Activated naive CD4-positive, alpha-beta T cell treated with anti-CD3 and anti-CD28 coated beads, Interleukin-2, amount 10 ng/mL, durations not matched to agents 7 days and 5 days (primary cell): Measurements from ENCODE around the gene SYNJ2.

ENCODE experiments used
- CTCF ChIA-PET: fragments of 350-600 bp; sonication (Branson Sonifier 250); formaldehyde crosslinking; loops from one replicate; lab custom pipeline; 2021; ENCODE audit warnings: antibody characterized with exemption; lab: Charles Lee
- DNase-seq: peaks from one replicate; pipeline ENCODE4 v3.0.0-alpha.2; 2020
- H3K27ac Mint-ChIP-seq: one replicate; pipeline ENCODE4 v1.8.0; 2021; ENCODE audit warnings: mild to moderate bottlenecking, moderate library complexity, mixed read lengths
- H3K27me3 Mint-ChIP-seq: one replicate; pipeline ENCODE4 v1.8.0; 2021; ENCODE audit warnings: mild to moderate bottlenecking, mixed read lengths
- H3K36me3 Mint-ChIP-seq: one replicate; pipeline ENCODE4 v1.8.0; 2021; ENCODE audit warnings: mixed read lengths
- H3K4me1 Mint-ChIP-seq: one replicate; pipeline ENCODE4 v1.8.0; 2021; ENCODE audit warnings: mixed read lengths
- H3K4me3 Mint-ChIP-seq: one replicate; pipeline ENCODE4 v1.8.0; 2021; ENCODE audit warnings: mild to moderate bottlenecking, moderate library complexity, mixed read lengths
- H3K9me3 Mint-ChIP-seq: one replicate; pipeline ENCODE4 v1.8.0; 2021; ENCODE audit warnings: mixed read lengths

The SYNJ2 gene

DNA sequence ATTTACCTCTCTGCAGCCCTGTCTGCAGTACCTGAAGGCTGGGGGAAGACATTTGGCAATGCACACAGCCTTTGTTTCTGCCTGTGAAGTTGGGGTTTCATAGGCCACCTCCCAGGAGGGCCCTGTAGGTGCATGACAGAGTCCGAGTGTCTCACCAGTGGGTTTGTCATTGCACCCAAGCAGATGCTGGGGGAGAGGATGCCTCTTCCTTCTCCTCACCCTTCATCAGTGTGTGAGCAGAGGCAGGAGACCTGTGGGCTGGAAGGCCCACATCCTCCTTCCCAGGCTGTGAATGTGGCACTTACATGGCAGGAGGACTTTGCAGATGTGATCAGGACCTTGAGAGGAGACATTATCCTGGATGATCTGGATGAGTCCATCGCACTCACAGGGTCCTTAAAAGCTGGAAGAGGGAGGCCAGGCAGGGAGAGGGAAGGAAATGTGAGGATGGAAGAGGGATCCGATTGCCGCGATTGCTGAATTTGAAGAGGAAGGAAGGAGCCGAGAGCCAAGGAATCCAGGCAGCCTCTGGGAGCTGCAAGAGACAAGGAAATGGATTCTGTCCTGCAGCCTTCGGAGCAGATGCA is 30.4 kb downstream of the SYNJ2 start:
- Mint-ChIP-seq H3K27me3 (no peaks in the 10 kb centered on the region), H3K27ac (no peak overlapping the region), H3K4me1 (peaks cover 71% of the 10 kb centered on the region), H3K36me3 (peaks cover 31% of the 10 kb centered on the region), H3K4me3 (no peak overlapping the region), H3K9me3 (no peaks in the 10 kb centered on the region)
- CTCF ChIA-PET = interaction anchor here (3.1 kb wide), 1 partner anchor 14 kb away, joined by 14 read pairs; no protein-coding TSS in a partner anchor
- no peak for DNase-seq

DNA sequence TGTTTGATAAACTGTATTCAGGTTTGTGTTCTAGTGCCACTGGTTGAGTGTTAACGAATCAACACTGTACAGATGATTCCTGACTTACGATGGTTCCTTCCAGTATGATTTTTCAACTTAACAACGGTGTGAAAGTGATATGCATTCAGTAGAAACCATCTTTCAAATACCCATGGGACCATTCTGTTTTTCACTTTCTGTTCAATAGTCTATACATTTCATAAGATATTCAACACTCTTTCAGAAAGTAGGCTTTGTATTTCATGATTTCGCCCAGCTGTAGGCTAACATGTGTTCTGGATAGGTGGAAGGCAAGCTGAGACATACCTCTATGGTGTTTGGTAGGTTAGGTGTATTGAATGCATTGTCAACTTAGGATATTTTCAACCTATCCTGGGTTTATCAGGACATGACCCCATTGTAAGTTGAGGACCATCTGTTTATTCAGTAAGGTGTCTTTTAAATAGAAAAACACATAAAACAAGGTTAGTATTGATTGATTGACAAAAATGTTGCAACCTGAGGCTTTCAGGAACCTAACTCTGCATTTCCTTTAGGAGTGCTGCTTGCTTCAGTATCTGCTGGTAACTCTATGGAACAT is 32.3 kb downstream of the SYNJ2 start:
- CTCF ChIA-PET = interaction anchor here (1.9 to 3.4 kb wide), 3 partner anchors 12 to 58 kb away, joined by 6 to 27 read pairs (median 14); no protein-coding TSS in a partner anchor
- Mint-ChIP-seq H3K36me3 (peaks cover 29% of the 10 kb centered on the region), H3K9me3 (no peaks in the 10 kb centered on the region), H3K4me1 (peaks cover 55% of the 10 kb centered on the region), H3K4me3 (no peak overlapping the region), H3K27ac (no peak overlapping the region), H3K27me3 (no peaks in the 10 kb centered on the region)
- DNase-seq = no peak

DNA sequence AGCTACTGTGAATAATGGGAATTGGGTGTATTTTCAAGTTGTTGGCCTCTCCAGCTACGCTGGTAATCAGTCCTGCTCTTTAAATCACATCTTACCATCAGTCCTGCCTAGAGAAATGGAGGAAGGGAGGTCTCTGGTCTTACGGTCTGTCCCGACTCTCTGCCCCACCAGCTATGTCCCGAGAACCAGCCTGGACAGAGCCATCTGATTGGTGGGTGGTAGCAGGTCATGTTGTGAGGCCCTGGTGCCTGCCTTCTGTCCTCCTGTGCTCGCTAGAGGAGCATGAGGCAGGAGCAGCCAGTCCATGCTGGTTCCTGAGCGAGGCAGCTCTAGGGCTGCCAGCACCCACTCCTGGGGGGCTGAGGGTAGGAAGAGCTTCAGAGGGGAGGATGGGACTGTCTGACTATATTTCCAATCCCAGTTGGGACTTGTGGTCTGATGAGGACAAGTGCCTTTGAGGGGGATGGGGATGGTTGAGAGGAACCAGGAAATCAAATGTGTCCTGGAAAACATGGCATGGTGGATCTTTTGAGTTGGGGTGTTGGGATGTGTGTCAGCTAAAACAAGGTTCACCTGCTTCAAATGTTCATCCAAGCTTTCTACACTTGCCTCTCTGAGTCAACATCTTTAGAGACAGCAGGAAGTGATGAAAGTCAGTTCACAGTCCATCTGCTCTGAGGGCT is 33.0 kb downstream of the SYNJ2 start:
- H3K4me3 Mint-ChIP-seq = no peak overlapping the region
- H3K27ac Mint-ChIP-seq = peak overlapping the region; percentile 21
- H3K9me3 Mint-ChIP-seq = no peaks in the 10 kb centered on the region
- CTCF ChIA-PET = interaction anchor here (1.4 to 3.4 kb wide), 3 partner anchors 12 to 58 kb away, joined by 5 to 27 read pairs (median 6); no protein-coding TSS in a partner anchor
- DNase-seq = no peak
- H3K4me1 Mint-ChIP-seq = peaks cover 48% of the 10 kb centered on the region
- no peaks in the 10 kb centered on the region for H3K27me3 Mint-ChIP-seq
- peaks cover 25% of the 10 kb centered on the region for H3K36me3 Mint-ChIP-seq

DNA sequence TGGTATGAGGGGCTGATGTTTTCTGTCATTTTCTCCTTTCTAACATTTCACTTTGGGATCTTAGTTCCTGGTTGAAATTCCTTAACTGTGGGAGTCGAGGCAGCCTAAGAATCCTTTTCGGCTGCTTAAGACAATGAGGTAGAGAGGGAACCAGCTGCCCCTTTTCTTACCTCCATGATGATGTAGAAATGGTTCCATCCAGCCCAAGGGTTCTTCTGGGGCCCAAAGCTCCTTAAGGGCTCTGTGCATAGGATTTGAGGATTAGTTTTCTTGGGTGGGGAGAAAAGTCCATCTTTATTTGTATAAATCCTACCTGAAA is 33.5 kb downstream of the SYNJ2 start:
- Mint-ChIP-seq H3K27ac (peak overlapping the region; percentile 21), H3K27me3 (no peaks in the 10 kb centered on the region), H3K36me3 (peaks cover 28% of the 10 kb centered on the region), H3K4me1 (peaks cover 43% of the 10 kb centered on the region), H3K9me3 (no peaks in the 10 kb centered on the region), H3K4me3 (no peak overlapping the region)
- CTCF ChIA-PET = interaction anchor here (1.1 to 3.4 kb wide), 4 partner anchors 11 to 57 kb away, joined by 3 to 27 read pairs (median 6); no protein-coding TSS in a partner anchor
- DNase-seq = no peak

DNA sequence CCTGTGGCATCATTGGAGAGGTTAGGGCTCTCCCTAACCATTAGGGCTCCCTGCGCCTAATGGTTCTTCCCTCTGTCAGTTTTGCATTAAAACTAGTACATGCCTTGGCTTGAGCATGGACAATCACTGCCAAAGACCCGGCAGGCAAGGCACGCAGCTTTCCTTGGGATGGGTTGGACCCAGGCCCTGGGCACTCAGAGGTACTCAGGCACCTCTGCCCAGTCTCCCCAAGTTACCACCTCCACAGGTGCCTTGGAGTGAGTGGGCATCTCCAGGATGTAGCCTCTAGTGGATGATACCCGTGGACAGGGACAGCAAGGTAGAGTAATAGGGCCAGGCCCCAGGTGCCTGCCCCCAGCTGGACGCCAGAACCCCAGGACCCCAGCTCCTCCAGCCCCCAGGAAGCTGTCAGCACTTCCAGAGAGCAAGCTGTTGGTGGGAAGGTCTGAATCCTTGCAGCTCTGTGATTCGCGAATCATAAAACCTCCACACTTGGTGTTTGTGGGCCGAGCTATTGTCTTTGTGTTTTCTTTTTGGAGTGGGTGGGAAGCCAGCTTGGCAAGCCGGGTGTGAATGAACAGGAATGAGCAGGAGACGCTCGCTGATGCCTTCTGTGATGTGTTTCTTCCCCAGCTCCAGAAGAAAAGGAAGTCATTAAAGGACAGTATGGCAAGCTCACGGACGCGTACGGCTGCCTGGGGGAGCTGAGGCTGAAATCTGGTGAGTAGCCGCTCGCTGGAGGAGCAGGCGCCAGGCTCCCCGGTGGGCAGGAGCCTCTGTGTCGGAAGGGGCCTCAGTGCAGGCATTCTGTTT is 35.1 kb downstream of the SYNJ2 start:
- H3K27me3 Mint-ChIP-seq = no peaks in the 10 kb centered on the region
- CTCF ChIA-PET = interaction anchor here (1.2 to 3.4 kb wide), 3 partner anchors 10 to 55 kb away, joined by 3 to 27 read pairs (median 3); no protein-coding TSS in a partner anchor
- H3K9me3 Mint-ChIP-seq = no peaks in the 10 kb centered on the region
- H3K4me3 Mint-ChIP-seq = no peak overlapping the region
- H3K36me3 Mint-ChIP-seq = peaks cover 24% of the 10 kb centered on the region
- no peak overlapping the region for H3K27ac Mint-ChIP-seq
- peaks cover 27% of the 10 kb centered on the region for H3K4me1 Mint-ChIP-seq
- no peak for DNase-seq

DNA sequence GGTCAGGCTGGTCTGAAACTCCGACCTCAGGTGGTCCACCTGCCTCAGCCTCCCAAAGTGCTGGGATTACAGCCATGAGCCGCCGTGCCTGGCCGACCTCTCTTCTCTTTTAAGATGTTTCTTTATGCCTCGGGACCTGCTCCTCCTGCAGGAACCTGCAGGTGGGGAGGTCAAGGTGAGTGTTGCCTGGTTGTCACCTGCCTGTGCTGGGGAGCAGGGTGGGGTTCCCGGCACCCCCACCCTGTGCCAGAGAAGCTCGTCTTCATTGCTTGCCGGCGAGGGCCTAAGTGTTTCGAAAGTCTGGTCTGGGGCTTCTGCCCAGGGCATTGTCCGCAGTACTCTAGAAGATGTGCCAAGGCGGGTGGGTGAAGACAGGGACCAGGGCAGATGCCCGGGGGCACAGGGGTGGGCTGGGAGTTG is 36.0 kb downstream of the SYNJ2 start:
- Mint-ChIP-seq H3K9me3 (no peaks in the 10 kb centered on the region), H3K36me3 (peaks cover 20% of the 10 kb centered on the region), H3K27ac (no peak overlapping the region), H3K27me3 (no peaks in the 10 kb centered on the region), H3K4me3 (no peak overlapping the region), H3K4me1 (peaks cover 20% of the 10 kb centered on the region)
- DNase-seq = no peak
- CTCF ChIA-PET = interaction anchor here (3.4 kb wide), 1 partner anchor 9 kb away, joined by 27 read pairs; no protein-coding TSS in a partner anchor

DNA sequence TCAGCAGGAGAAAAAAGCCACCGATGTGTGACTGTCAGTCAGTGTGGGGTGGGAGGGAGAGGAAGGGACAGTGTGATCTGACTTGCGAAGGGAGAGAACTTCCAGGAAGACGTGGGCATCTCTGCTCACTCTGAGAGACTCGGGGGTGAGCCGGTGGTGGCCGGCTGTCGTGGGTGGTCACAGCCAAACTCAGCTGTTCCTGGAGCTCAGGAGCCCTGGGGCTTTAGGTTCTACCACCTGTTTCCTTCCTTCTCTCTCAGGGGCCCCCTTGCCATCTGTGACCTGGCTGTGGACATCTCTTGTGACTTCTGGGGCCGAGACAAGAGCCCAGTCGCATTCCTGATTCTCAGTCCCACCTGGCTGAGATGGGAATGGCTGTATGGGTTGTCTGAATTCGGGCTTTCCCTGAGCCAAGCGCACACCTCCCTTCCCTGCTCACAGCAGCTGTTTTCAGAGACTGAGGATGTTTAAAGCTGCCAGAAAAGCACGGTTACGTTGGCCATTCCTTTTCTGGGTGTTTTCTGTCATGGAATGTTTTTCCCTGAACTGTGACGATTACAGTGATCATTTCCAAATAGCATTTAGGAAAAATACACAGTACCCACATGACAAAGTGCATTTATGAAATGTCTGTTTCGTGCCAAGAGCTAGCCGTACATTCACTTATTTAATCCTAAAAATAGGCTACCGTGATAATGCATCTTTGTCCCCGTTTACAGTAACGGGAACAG is 36.5 kb downstream of the SYNJ2 start:
- Mint-ChIP-seq H3K4me1 (peaks cover 20% of the 10 kb centered on the region), H3K36me3 (peaks cover 20% of the 10 kb centered on the region), H3K27ac (no peak overlapping the region), H3K4me3 (no peak overlapping the region), H3K27me3 (no peaks in the 10 kb centered on the region), H3K9me3 (no peaks in the 10 kb centered on the region)
- DNase-seq = no peak
- CTCF ChIA-PET = interaction anchor here (0.7 kb wide), 1 partner anchor 54 kb away, joined by 3 read pairs; no protein-coding TSS in a partner anchor

DNA sequence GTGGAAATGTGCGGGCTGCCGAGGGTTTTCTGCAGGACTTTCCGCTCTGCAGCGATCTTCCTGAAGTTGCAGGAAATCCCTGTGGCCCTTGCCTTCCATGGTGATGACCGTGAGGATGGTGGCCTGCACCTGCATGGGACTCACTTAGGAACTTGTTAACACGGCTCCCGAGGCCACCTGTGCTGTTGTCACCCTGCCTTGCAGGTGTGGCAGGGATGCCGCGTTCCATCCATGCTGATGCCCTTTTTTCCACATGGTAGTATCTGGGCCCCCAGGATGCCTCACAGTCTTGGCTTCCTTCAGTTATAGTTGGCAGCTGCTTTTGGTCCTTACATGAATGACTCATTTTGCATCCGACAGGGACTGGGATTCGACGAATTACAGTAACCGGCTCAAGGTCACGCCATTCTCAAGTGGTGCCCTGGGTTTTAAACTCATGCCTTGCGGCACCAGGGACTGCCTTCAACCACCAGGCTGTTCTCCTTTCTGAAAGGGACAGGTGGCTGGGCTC is 37.2 kb downstream of the SYNJ2 start:
- Mint-ChIP-seq H3K4me1 (peaks cover 14% of the 10 kb centered on the region), H3K4me3 (no peak overlapping the region), H3K36me3 (peaks cover 16% of the 10 kb centered on the region), H3K27ac (no peak overlapping the region), H3K9me3 (no peaks in the 10 kb centered on the region), H3K27me3 (no peaks in the 10 kb centered on the region)
- CTCF ChIA-PET = no interaction called here
- DNase-seq = no peak

DNA sequence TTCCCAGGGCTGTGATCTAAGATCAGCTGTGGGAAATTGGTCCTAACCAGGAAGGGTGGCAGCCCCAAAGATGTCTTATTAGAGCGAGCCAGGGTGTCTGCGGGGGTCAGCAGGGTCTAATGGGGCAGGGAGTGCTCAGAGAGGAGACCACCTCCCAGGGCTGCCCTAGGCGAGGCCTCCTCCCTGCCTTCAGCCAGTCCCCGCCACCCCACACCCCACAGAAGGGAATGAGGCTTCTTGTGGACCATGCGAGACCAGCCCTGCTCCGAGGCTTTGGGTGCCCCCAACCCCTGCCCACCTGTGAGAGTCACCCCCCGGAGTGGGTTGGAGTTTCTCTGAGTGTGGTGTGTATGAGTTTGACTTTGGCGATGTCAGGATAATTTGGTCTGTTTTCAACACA is 37.8 kb downstream of the SYNJ2 start:
- H3K4me1 Mint-ChIP-seq = peaks cover 10% of the 10 kb centered on the region
- CTCF ChIA-PET = no interaction called here
- no peak overlapping the region for H3K27ac Mint-ChIP-seq

DNA sequence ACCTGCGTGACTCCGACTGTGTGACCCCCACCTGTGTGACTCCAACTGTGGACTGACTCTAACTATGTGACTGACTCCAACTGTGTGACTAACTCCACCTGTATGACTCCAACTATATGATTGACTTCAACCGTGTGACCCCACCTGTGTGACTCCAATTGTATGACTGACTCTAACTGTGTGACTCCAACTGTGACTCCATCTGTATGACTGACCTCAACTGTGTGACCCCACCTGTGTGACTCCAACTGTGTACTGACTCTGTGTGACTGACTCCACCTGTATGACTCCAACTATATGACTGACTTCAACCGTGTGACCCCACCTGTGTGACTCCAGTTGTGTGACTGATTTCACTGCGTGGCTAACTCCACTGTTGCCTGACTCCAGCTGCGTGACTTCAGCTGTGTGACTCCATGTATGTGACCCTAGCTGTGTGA is 38.6 kb downstream of the SYNJ2 start:
- CTCF ChIA-PET = no interaction called here
- peaks cover 14% of the 10 kb centered on the region for H3K36me3 Mint-ChIP-seq
- H3K4me1 Mint-ChIP-seq = peaks cover 8% of the 10 kb centered on the region
- H3K9me3 Mint-ChIP-seq = no peaks in the 10 kb centered on the region
- no peaks in the 10 kb centered on the region for H3K27me3 Mint-ChIP-seq
- H3K27ac Mint-ChIP-seq = no peak overlapping the region
- H3K4me3 Mint-ChIP-seq = no peak overlapping the region
- DNase-seq = no peak

More for the DNA sequence above, 37.8 kb downstream of the SYNJ2 start:
- DNase-seq = no peak
- Mint-ChIP-seq H3K9me3 (no peaks in the 10 kb centered on the region), H3K27me3 (no peaks in the 10 kb centered on the region), H3K4me3 (no peak overlapping the region), H3K36me3 (peaks cover 17% of the 10 kb centered on the region)

DNA sequence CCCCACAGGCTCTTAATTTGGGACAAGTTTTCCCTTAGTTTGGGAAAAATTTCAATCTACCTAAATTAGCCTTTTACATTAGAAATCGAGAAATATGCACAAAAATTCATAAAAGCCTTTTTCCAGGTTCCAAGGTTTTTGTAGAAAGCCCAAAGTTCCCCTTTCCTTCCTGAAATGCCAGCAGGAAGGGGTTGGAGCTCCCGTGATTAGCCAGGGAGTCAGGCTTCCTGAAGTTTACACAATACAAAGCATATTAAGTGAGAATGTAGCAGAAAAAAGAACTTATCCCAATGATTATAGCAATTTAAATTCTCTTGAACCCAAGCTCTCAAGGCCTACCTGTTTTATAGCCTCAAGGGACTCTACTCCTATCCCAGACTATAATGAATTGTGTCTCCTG is 39.1 kb downstream of the SYNJ2 start:
- Mint-ChIP-seq H3K9me3 (no peaks in the 10 kb centered on the region), H3K27ac (no peak overlapping the region), H3K4me3 (no peak overlapping the region), H3K27me3 (no peaks in the 10 kb centered on the region), H3K36me3 (peaks cover 14% of the 10 kb centered on the region), H3K4me1 (peaks cover 13% of the 10 kb centered on the region)
- DNase-seq = no peak
- CTCF ChIA-PET = no interaction called here

DNA sequence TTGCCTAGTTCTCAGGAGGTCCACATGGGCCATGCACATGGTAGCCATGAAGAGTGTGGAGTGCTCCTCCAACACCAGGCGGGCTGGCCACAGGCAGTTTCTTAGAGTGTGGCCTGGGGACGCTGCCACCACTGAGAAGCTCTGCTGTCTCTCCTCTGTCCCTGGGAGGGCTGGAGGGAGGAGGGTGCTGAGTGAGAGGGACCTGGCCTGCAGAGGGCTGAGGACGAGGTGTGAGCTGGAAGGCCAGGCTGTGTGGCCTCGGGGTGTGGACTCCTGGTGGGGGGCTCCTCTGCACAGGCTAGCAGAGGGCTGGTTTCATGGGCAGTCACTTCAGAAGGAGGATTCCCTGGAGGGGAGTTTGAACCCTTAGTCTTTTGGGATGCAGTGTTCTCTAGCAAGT is 39.7 kb downstream of the SYNJ2 start:
- Mint-ChIP-seq H3K36me3 (peaks cover 18% of the 10 kb centered on the region), H3K4me3 (no peak overlapping the region), H3K27me3 (no peaks in the 10 kb centered on the region), H3K4me1 (peaks cover 18% of the 10 kb centered on the region), H3K27ac (no peak overlapping the region), H3K9me3 (no peaks in the 10 kb centered on the region)
- CTCF ChIA-PET = no interaction called here
- no peak for DNase-seq
